K562 (cell line): ENCODE results near the gene RAB25. TPM values are rescaled to one million over a fixed set of nuclear protein-coding genes. Genes with fewer than 3 reads are reported as not detected.

Source experiments
- BHLHE40 ChIP-seq: IDR thresholded peaks from 2 replicates; pipeline ENCODE4 v1.6.1; 2011; ENCODE audit warnings: low read length, improper control_type of control experiment
- CREB3 ChIP-seq: fragments of 450-650 bp; conservative IDR thresholded peaks from 2 replicates; pipeline ENCODE4 v1.6.1; 2016; ENCODE audit warnings: missing genetic modification characterization, low read depth, mild to moderate bottlenecking, missing compliant biosample characterization, moderate library complexity
- DMBX1 ChIP-seq: fragments of 250-450 bp; sonication (Bioruptor Pico); IDR thresholded peaks from 2 replicates; pipeline ENCODE4 v1.8.0; 2022; ENCODE audit warnings: inconsistent platforms, mild to moderate bottlenecking, moderate library complexity, borderline replicate concordance
- E2F1 ChIP-seq: sonication (generic); formaldehyde crosslinking; IDR thresholded peaks from 2 replicates; pipeline ENCODE4 v1.8.1; 2023; ENCODE audit warnings: mild to moderate bottlenecking, missing genetic modification reagents, moderate library complexity
- EP400 ChIP-seq: fragments of 450-650 bp; IDR thresholded peaks from 2 replicates; pipeline ENCODE4 v1.6.1; 2017; ENCODE audit warnings: antibody characterized with exemption, mild to moderate bottlenecking, moderate library complexity
- FOXA1 ChIP-seq: fragments of 450-650 bp; IDR thresholded peaks from 2 replicates; pipeline ENCODE4 v1.6.1; 2016; ENCODE audit warnings: mild to moderate bottlenecking, borderline replicate concordance
- FOXA3 ChIP-seq, 2 experiments: fragments of 450-650 bp in 1 of 2; sonication (generic) in 1 of 2; formaldehyde crosslinking; IDR thresholded peaks in 1 of 2; conservative IDR thresholded peaks in 1 of 2; 2 replicates each; pipeline versions ENCODE4 v1.4.0 to v1.8.0; 2020 to 2022; ENCODE audit warnings: mild to moderate bottlenecking in 2 of 2, missing genetic modification reagents in 1 of 2
- MITF ChIP-seq: IDR thresholded peaks from 2 replicates; pipeline ENCODE4 v1.6.1; 2014; ENCODE audit warnings: antibody characterized with exemption
- MLX ChIP-seq, 2 experiments: fragments of 450-650 bp in 1 of 2; sonication (generic) in 1 of 2; formaldehyde crosslinking; conservative IDR thresholded peaks; 2 replicates each; pipeline versions ENCODE4 v1.4.0 to v1.8.1; 2020 to 2022; ENCODE audit warnings: mild to moderate bottlenecking in 1 of 2, missing genetic modification reagents in 1 of 2
- MYC ChIP-seq, 2 experiments: fragments of 250-450 bp in 1 of 2; sonication (Bioruptor Pico) in 1 of 2; IDR thresholded peaks; 2 replicates each; pipeline versions ENCODE4 v1.5.1 to v1.6.1; 2012 to 2021; ENCODE audit warnings: low read depth in 2 of 2, borderline replicate concordance in 1 of 2, improper control_type of control experiment in 1 of 2, low read length in 1 of 2, mild to moderate bottlenecking in 1 of 2, moderate library complexity in 1 of 2
- SLC30A9 ChIP-seq: fragments of 250-450 bp; sonication (Bioruptor Pico); IDR thresholded peaks from 2 replicates; pipeline ENCODE4 v1.8.0; 2022; ENCODE audit warnings: mild to moderate bottlenecking, moderate library complexity
- SNIP1 ChIP-seq: fragments of 450-650 bp; IDR thresholded peaks from 2 replicates; pipeline ENCODE4 v1.7.1; 2017; ENCODE audit warnings: low read depth, mild to moderate bottlenecking
- TCF7L2 ChIP-seq: fragments of 150-350 bp; IDR thresholded peaks from 2 replicates; pipeline ENCODE4 v1.6.1; 2016; ENCODE audit warnings: low read depth, mild to moderate bottlenecking, low read length, moderate library complexity
- ZBTB9 ChIP-seq: fragments of 450-650 bp; formaldehyde crosslinking; IDR thresholded peaks from 2 replicates; pipeline ENCODE4 v1.4.0; 2020; ENCODE audit warnings: mild to moderate bottlenecking, moderate library complexity
- ZC3H8 ChIP-seq: fragments of 450-650 bp; IDR thresholded peaks from 2 replicates; pipeline ENCODE4 v1.6.1; 2017
- ZFP30 ChIP-seq: fragments of 250-450 bp; sonication (Bioruptor Pico); IDR thresholded peaks from 2 replicates; pipeline ENCODE4 v1.8.0; 2022; ENCODE audit warnings: moderate library complexity, mild to moderate bottlenecking, inconsistent platforms, borderline replicate concordance
- ZFP91 ChIP-seq: sonication (generic); formaldehyde crosslinking; IDR thresholded peaks from 2 replicates; pipeline ENCODE4 v1.8.0; 2022; ENCODE audit warnings: mild to moderate bottlenecking, missing genetic modification reagents
- ZNF785 ChIP-seq: fragments of 250-450 bp; sonication (Bioruptor Pico); IDR thresholded peaks from 2 replicates; pipeline ENCODE4 v1.4.0; 2020; ENCODE audit warnings: mild to moderate bottlenecking
- polyA plus RNA-seq, 8 experiments: library from polyadenylated mRNA; depleted of rRNA in 4 of 8; stranded (reverse) in 5 of 8; unstranded in 3 of 8; fragments of >200 nt; fragmentation: Nextera tagmentation in 2 of 8; fragmentation: Illumina TruSeq in 1 of 8; extraction: Ambion mirVana in 2 of 8; extraction: Trizol in 1 of 8; gene quantifications; 2 replicates each; pipeline versions ENCODE4 v1.2.1 to v1.2.3, GENCODE V29; 2011 to 2014; ENCODE audit warnings: inconsistent platforms in 1 of 8, missing spikeins in 1 of 8
- total RNA-seq, 7 experiments: library from RNA; depleted of rRNA in 6 of 7; stranded (reverse); fragments of >200 nt in 6 of 7; fragmentation: Illumina TruSeq in 2 of 7; extraction: Trizol in 2 of 7; gene quantifications; 2 replicates each; pipeline versions ENCODE4 v1.2.1 to v1.2.3, GENCODE V29; 2011 to 2021; ENCODE audit warnings: low replicate concordance in 1 of 7

Gene RAB25
- total and polyA plus RNA-seq, 9 of the 15 experiments (the other 6 are each of a cell fraction or from before 2014, with no cell fraction given), result 0.10 to 0.27 (median 0.13) TPM; not detected in 6

- TF ChIP-seq CREB3 (0 out of 2 replicates have a peak, but pooled peaks have one; percentile 23), BHLHE40 (no peak; the same call in 1 of the 2 replicates), ZFP30 (no peak), ZNF785 (CRISPR knock-in tag) (no peak), ZC3H8 (no peak), MYC (IDR thresholded peaks at IDR 0.05; ENCODE audit: low read depth, low read length) (peak; percentile 100), MYC (CRISPR knock-in tag; IDR thresholded peaks at IDR 0.05; ENCODE audit: borderline replicate concordance, low read depth) (peak; percentile 93), E2F1 (CRISPR knock-in tag) (no peak), MLX (CRISPR knock-in tag; conservative IDR thresholded peaks at IDR 0.05) (no peak), TCF7L2 (no peak), EP400 (peak; percentile 95), FOXA1 (no peak), FOXA3 (CRISPR knock-in tag; conservative IDR thresholded peaks at IDR 0.05 in 1 of 2, IDR thresholded peaks at IDR 0.05 in 1 of 2) (no peak; a peak in 2 of 4 replicates), DMBX1 (CRISPR knock-in tag) (peak; percentile 51; the same call in 1 of the 2 replicates), SLC30A9 (CRISPR knock-in tag) (no peak), ZBTB9 (CRISPR knock-in tag) (0 out of 2 replicates have a peak, but pooled peaks have one; percentile 61), MITF (0 out of 2 replicates have a peak, but pooled peaks have one; percentile 27), SNIP1 (no peak), ZFP91 (CRISPR knock-in tag) (no peak)
Measured at GRCh38 chr1:156054500-156055280, 6.3 kb upstream of the RAB25 start, which contains the start of gene LAMTOR2 (continued).
